ENCODE measurements around the gene OBSL1. TPM values are rescaled to one million over a fixed set of nuclear protein-coding genes. Genes with fewer than 3 reads are reported as not detected.

Gene OBSL1
- total RNA-seq, 4 donors from 2014 or later = 85.0 to 135 (median 98.3) TPM

- no peak for DNase-seq (ENCODE audit: low spot score in 2 of 2)
Observed at GRCh38 chr2:219566640-219567039, 4.7 kb downstream of the OBSL1 start.

GRCh38 chr2:219565130-219566080, 5.9 kb downstream of the OBSL1 start:
- no peaks in the 10 kb centered on the region for H3K9me3 ChIP-seq
- H3K4me1 ChIP-seq = peaks cover 0 to 12% (median 0%) of the 10 kb centered on the region in 4 donors
- H3K27ac ChIP-seq = no peak overlapping the region
- no peak for DNase-seq (ENCODE audit: low spot score in 2 of 2)
- WGBS, 2 donors = 81 to 85% methylated on average over 20 of the region's 21 CpGs
- no peaks in the 10 kb centered on the region for H3K27me3 ChIP-seq
- H3K4me3 ChIP-seq = no peak overlapping the region
- peaks cover 0 to 68% (median 0%) of the 10 kb centered on the region in 3 donors for H3K36me3 ChIP-seq
- TF ChIP-seq EP300 (IDR thresholded peaks at IDR 0.05) (no peak), POLR2A (IDR thresholded peaks at IDR 0.05) (no peak)
- TF ChIP-seq, protein P1, sequence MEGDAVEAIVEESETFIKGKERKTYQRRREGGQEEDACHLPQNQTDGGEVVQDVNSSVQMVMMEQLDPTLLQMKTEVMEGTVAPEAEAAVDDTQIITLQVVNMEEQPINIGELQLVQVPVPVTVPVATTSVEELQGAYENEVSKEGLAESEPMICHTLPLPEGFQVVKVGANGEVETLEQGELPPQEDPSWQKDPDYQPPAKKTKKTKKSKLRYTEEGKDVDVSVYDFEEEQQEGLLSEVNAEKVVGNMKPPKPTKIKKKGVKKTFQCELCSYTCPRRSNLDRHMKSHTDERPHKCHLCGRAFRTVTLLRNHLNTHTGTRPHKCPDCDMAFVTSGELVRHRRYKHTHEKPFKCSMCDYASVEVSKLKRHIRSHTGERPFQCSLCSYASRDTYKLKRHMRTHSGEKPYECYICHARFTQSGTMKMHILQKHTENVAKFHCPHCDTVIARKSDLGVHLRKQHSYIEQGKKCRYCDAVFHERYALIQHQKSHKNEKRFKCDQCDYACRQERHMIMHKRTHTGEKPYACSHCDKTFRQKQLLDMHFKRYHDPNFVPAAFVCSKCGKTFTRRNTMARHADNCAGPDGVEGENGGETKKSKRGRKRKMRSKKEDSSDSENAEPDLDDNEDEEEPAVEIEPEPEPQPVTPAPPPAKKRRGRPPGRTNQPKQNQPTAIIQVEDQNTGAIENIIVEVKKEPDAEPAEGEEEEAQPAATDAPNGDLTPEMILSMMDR (IDR thresholded peaks at IDR 0.05) = no peak

More at GRCh38 chr2:219566640-219567039, 4.7 kb downstream of the OBSL1 start:
- H3K4me1 ChIP-seq = peaks cover 0 to 16% (median 2%) of the 10 kb centered on the region in 4 donors
- no peak overlapping the region for H3K4me3 ChIP-seq
- TF ChIP-seq POLR2A (IDR thresholded peaks at IDR 0.05) = no peak
- TF ChIP-seq EP300 (IDR thresholded peaks at IDR 0.05) = no peak
- TF ChIP-seq, protein P1 (IDR thresholded peaks at IDR 0.05) = no peak
- peaks cover 0 to 67% (median 0%) of the 10 kb centered on the region in 3 donors for H3K36me3 ChIP-seq
- H3K27me3 ChIP-seq = no peaks in the 10 kb centered on the region
- 80 to 84% methylated on average over 10 to 11 of the region's 11 CpGs for WGBS, 2 donors
- no peaks in the 10 kb centered on the region for H3K9me3 ChIP-seq
- H3K27ac ChIP-seq = no peak overlapping the region

GRCh38 chr2:219563271-219563928, 7.9 kb downstream of the OBSL1 start:
- H3K27me3 ChIP-seq = no peaks in the 10 kb centered on the region
- H3K27ac ChIP-seq = peak overlapping the region in 1 of 4 donors; percentile 10
- no peaks in the 10 kb centered on the region for H3K9me3 ChIP-seq
- peaks cover 0 to 79% (median 0%) of the 10 kb centered on the region in 3 donors for H3K36me3 ChIP-seq
- WGBS, 2 donors = 87 to 90% methylated on average over 19 to 20 of the region's 20 CpGs
- no peak overlapping the region for H3K4me3 ChIP-seq
- no peak for DNase-seq (ENCODE audit: low spot score in 2 of 2)
- H3K4me1 ChIP-seq = peaks cover 0 to 5% (median 0%) of the 10 kb centered on the region in 4 donors
- TF ChIP-seq POLR2A (IDR thresholded peaks at IDR 0.05) (no peak), EP300 (IDR thresholded peaks at IDR 0.05) (no peak)
- TF ChIP-seq, protein P1 (IDR thresholded peaks at IDR 0.05) = no peak

DNA sequence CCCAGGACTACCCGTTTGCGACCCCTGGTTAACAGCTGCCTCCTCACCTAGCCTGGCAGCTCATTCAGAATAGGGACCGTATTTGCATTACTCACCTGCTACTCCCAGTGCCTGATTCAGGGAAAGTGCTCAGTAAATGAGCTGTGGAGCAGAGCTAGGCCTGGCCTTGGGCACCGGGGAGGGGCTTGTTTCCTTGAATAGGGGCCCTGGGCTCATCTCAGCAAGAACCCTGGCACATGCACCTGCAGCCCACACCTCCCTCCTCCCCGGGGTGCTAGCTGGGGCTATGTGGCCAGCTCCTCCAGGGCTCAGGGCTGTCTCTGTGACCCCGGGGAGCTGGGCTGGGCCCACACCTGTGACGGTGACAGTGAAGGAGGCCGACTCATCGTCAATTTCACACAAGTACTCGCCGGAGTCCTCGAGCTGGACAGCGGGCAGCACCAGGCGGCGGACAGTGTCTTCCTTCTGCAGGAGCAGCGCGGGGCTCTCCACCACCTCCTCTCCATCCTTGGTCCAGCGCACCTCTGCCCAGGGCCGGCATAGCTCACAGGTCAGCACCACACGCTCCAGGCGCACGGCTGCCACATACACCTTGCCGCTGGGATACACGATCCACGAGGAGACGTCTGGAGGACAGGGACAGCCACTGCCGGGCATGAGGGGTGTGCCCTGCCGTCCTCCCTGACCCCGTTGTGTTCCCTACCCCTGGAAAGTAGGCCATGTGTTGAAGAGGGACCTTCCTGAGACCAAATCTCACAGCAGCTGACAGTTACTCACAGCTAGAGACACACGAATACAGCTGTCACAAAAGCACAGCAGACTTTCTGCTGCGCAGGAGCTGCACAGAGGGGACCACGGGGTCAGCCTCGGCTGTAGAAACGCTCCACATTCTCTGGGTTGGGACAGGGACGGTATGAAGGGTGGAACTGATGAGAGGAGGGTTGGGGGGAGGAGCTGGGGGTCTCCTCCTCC, 9.0 kb downstream of the OBSL1 start:
- H3K9me3 ChIP-seq = no peaks in the 10 kb centered on the region
- DNase-seq (ENCODE audit: low spot score in 2 of 2) = no peak
- WGBS, 2 donors = 77 to 80% methylated on average over 13 to 35 of the region's 35 CpGs
- no peak overlapping the region for H3K4me3 ChIP-seq
- no peaks in the 10 kb centered on the region for H3K27me3 ChIP-seq
- TF ChIP-seq, protein P1 (IDR thresholded peaks at IDR 0.05) = no peak
- TF ChIP-seq POLR2A (IDR thresholded peaks at IDR 0.05) (no peak), EP300 (IDR thresholded peaks at IDR 0.05) (no peak)
- peaks cover 0 to 79% (median 0%) of the 10 kb centered on the region in 3 donors for H3K36me3 ChIP-seq
- no peak overlapping the region for H3K27ac ChIP-seq
- H3K4me1 ChIP-seq = peaks cover 0 to 5% (median 0%) of the 10 kb centered on the region in 4 donors

Data from tibial nerve (tissue), 4 donors.